Neural cell (in vitro differentiated cells): ENCODE results near the gene SUPT3H.

Source experiments
- EP300 ChIP-seq: fragments of 450-650 bp; conservative IDR thresholded peaks from 2 replicates; pipeline ENCODE4 v1.6.1; 2014; ENCODE audit warnings: antibody characterized with exemption, mild to moderate bottlenecking, moderate library complexity; ENCODE audit not compliant: poor library complexity, severe bottlenecking
- EZH2 ChIP-seq: fragments of 200-600, 300-800 bp; shearing (Covaris generic), sonication (generic); IDR thresholded peaks from 2 replicates; pipeline ENCODE4 v1.6.1; 2014; ENCODE audit warnings: antibody characterized with exemption, low read length, borderline replicate concordance, mild to moderate bottlenecking; ENCODE audit not compliant: insufficient read depth, poor library complexity, severe bottlenecking
- POLR2AphosphoS5 ChIP-seq: IDR thresholded peaks from 2 replicates; pipeline ENCODE4 v1.6.1; 2012
- RAD21 ChIP-seq: fragments of 450-650 bp; conservative IDR thresholded peaks from 2 replicates; pipeline ENCODE4 v1.6.1; 2014; ENCODE audit warnings: antibody characterized with exemption, mild to moderate bottlenecking, moderate library complexity
- TF ChIP-seq, protein P1 (sequence below): fragments of 450-650 bp; IDR thresholded peaks from 2 replicates; pipeline ENCODE4 v1.5.1; 2014; ENCODE audit warnings: antibody characterized with exemption, mild to moderate bottlenecking, moderate library complexity; ENCODE audit not compliant: poor library complexity, severe bottlenecking

DNA sequence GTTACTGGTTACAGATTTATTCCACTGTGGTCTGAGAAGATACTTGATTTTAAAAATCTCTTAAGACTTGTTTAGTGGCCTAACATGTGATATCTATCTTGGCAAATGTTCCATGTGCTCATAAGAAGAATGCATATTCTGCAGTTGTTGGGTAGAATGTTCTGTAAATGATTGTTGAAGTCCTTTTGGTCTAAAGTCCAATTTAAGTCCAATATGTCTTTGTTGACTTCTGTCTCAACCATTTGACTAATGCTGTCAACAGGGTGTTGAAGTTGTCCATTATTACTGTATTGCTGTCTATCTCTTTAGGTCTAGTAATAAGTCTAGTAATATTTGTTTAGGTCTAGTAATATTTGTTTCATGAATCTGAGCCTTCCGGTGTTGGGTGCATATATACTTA lies 437.4 kb downstream of the SUPT3H start:
- TF ChIP-seq POLR2AphosphoS5 (no peak), RAD21 (no peak), EZH2 (no peak), EP300 (no peak)
- TF ChIP-seq, protein P1, sequence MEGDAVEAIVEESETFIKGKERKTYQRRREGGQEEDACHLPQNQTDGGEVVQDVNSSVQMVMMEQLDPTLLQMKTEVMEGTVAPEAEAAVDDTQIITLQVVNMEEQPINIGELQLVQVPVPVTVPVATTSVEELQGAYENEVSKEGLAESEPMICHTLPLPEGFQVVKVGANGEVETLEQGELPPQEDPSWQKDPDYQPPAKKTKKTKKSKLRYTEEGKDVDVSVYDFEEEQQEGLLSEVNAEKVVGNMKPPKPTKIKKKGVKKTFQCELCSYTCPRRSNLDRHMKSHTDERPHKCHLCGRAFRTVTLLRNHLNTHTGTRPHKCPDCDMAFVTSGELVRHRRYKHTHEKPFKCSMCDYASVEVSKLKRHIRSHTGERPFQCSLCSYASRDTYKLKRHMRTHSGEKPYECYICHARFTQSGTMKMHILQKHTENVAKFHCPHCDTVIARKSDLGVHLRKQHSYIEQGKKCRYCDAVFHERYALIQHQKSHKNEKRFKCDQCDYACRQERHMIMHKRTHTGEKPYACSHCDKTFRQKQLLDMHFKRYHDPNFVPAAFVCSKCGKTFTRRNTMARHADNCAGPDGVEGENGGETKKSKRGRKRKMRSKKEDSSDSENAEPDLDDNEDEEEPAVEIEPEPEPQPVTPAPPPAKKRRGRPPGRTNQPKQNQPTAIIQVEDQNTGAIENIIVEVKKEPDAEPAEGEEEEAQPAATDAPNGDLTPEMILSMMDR: no peak
